HPDE6-E6E7 (cell line): ENCODE results near the gene SGO2.
"Not testable (repeated sequence)": the region's sequence is repeated elsewhere in the genome, so short reads cannot be mapped to it uniquely, and the experiment has no call there.

Experiments
- DNase-seq: peaks from one replicate; pipeline ENCODE4 v3.0.0; 2011; ENCODE audit warnings: missing footprints; ENCODE audit errors: extremely low spot score

The SGO2 gene

GRCh38 chr2:200515155-200515554, 10.9 kb upstream of the SGO2 start:
- DNase-seq: no peak

DNA sequence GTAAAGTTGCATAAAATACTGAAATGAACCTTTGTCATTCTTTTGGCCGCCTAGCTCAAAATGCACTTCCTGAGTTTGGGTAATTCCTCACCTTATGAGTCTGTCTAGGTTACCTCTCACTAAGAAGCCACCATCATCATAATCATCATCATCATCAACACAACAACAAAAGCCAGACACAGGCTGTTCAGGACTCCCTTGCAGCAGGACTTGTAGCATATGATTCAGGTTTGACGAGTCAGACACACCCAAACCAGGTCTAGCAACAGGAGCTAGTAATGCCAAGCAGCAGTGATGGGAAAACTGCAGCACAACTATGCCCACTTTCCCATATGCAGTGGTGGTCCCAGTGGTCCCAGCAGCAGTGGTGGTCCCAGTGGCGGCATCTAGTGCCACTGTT, 2.8 kb upstream of the SGO2 start:
- peak; percentile 17 for DNase-seq

DNA sequence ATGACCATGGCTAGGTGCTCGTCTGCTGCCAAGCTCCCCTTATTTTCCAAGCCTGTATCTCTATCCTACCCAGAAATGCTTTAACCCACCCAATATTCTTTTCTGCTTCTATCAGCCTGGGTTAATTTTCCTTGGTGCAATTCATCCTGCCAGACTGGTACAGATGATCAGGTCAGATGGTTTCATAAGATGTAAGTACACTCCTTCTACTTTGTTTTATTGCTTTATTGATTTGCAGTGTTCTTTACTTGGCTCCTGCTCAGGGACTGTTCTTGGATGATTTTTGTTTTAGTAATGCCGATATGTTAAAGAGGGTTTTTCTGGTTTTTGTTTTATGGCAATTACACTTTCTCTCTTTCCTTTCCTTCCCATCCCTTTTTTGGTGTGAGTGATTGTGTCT, 2.4 kb upstream of the SGO2 start:
- DNase-seq: no peak

- DNase-seq: no peak
These were observed 941 bp upstream of the SGO2 start for GRCh38 chr2:200525066-200525465.

GRCh38 chr2:200525551-200525881, 491 bp upstream of the SGO2 start:
- DNase-seq: no peak

- no peak for DNase-seq
These were observed 2.2 kb downstream of the SGO2 start for GRCh38 chr2:200528228-200528627.

DNA sequence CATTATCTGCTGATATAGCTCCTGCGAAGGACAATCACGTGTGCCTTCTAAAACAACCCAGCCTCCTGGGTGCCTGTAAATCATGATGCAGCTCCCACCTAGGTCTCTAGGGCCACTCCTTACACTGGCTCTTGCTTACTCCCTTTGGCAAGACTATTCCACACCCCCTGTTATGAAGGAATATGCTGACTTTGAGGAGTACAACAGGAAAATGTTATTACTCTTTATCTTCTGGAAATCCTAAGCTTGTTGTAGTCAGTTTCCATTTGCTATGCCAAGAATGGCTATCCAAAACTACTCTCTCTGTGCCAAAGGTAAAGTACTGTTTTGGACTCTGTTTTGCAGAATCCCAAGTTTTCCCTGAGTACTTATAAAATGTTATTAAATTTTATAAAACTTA, 7.7 kb downstream of the SGO2 start:
- DNase-seq: no peak

DNA sequence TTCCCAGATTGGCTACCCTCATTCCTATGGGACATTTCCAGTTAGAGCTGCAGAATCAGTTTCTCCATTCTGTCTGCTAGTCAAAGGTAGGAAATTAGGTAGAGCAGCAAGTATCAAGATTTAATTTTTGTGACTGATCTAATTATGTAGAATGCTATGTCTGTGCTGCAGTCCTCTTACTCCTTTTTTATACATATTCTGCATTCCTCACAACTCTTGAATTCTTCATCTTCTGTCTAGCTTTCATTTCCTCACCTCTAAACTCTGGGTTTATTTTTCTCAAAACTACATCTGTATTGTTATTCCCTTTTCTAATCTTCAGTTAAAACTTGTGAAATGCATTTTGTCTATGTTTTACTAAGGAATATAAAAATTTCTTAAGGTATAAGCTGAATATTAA, 8.6 kb downstream of the SGO2 start:
- no peak for DNase-seq

GRCh38 chr2:200538139-200538538, 12.1 kb downstream of the SGO2 start:
- no peak for DNase-seq

DNA sequence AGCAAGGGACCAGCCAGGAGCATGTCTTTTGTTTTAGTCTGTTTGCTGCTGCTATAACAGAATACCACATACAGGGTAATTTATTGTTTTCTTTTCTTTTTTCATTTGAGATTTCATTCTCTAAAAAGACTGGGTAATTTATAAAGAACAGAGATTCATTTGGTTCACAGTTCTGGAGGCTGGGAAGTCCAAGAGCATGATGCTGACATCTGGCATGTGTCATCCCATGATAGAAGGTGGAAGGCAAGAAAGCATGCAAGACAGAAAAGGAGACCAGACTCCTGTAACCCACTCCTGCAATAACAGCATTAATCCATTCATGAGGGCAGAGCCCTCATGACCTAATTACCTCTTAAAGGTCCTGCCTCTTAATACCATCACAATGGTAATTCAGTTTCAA, 14.8 kb downstream of the SGO2 start:
- no peak for DNase-seq

GRCh38 chr2:200566596-200566995, 40.6 kb downstream of the SGO2 start:
- not testable (repeated sequence) for DNase-seq

GRCh38 chr2:200567932-200568331, 41.9 kb downstream of the SGO2 start:
- no peak for DNase-seq

- no peak for DNase-seq
These were observed 50.0 kb downstream of the SGO2 start for GRCh38 chr2:200575957-200576356.

GRCh38 chr2:200577027-200577426, 51.0 kb downstream of the SGO2 start:
- no peak for DNase-seq

GRCh38 chr2:200578778-200579177, 52.8 kb downstream of the SGO2 start:
- DNase-seq: no peak

GRCh38 chr2:200584639-200585038, 58.6 kb downstream of the SGO2 start:
- no peak for DNase-seq

- DNase-seq: no peak
These were observed 59.3 kb downstream of the SGO2 start for GRCh38 chr2:200585340-200585729.

- no peak for DNase-seq
These were observed 60.0 kb downstream of the SGO2 start, which contains the start of gene AOX1 for GRCh38 chr2:200585730-200586643. Gene AOX1, plus strand, starts transcription at chr2:200586014. Its CDS starts 95 bp downstream, at chr2:200586109.

GRCh38 chr2:200586644-200586975, 60.6 kb downstream of the SGO2 start:
- no peak for DNase-seq

- DNase-seq: no peak
These were observed 61.1 kb downstream of the SGO2 start for GRCh38 chr2:200587007-200587616.

GRCh38 chr2:200588076-200588678, 62.2 kb downstream of the SGO2 start:
- no peak for DNase-seq

- DNase-seq: no peak
These were observed 64.1 kb downstream of the SGO2 start for GRCh38 chr2:200590090-200590489.

DNA sequence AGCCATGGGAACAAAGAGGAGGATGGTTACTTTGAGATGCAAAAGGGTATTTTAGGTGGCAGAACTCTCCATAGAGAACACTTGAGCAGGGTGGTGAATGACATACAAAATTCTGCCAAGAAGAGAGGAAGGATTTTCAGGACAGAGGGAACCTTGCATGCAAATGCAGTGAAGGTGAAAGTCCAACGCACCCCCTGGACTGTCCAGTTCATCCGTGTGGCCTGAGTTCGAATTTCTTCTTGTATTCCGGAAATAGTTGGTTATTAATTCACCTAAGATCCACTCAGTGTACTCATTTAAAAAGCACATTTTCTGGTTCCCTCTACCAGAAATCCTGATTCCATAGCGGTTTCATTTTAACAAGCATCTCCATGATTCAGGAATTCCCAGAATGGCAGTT, 65.3 kb downstream of the SGO2 start:
- DNase-seq: no peak
